H7 (cell line): ENCODE measurements around the gene SYNGR3. TPM values are rescaled to one million over a fixed set of nuclear protein-coding genes. Genes with fewer than 3 reads are reported as not detected.
"Not testable (repeated sequence)": the region's sequence is repeated elsewhere in the genome, so short reads cannot be mapped to it uniquely, and the experiment has no call there.

Experiments
- DNase-seq: peaks from one replicate; pipeline ENCODE4 v3.0.0; 2012
- H3K27me3 ChIP-seq: 2 replicates; pipeline ENCODE4 v1.6.0; 2011; ENCODE audit warnings: mild to moderate bottlenecking, low read length; ENCODE audit not compliant: control insufficient read depth, insufficient read depth
- H3K36me3 ChIP-seq: replicated peaks from 2 replicates; pipeline ENCODE4 v1.5.1; 2011; ENCODE audit warnings: low read length; ENCODE audit not compliant: control insufficient read depth, insufficient read depth
- H3K4me3 ChIP-seq: 2 replicates; pipeline ENCODE4 v1.5.1; 2011; ENCODE audit warnings: low read depth, mild to moderate bottlenecking, control low read depth, low read length, moderate library complexity; ENCODE audit not compliant: insufficient read depth
- total RNA-seq: library from RNA; depleted of rRNA; stranded (reverse); fragments of >200 nt; shearing (Covaris generic); gene quantifications from 2 replicates; pipeline ENCODE4 v1.2.3, GENCODE V29; 2014

Gene SYNGR3
- total RNA-seq, 1 experiment from 2014 or later = 38.6 TPM

- H3K4me3 ChIP-seq = no peak overlapping the region
Observed at GRCh38 chr16:2028146-2028545, 38.4 kb downstream of the SYNGR3 start.

GRCh38 chr16:2028620-2029220 is 39.0 kb downstream of the SYNGR3 start:
- peaks cover 16% of the 10 kb centered on the region for H3K27me3 ChIP-seq
- no peak overlapping the region for H3K4me3 ChIP-seq
- H3K36me3 ChIP-seq = no peaks in the 10 kb centered on the region
- no peak for DNase-seq

More at GRCh38 chr16:2028146-2028545, 38.4 kb downstream of the SYNGR3 start:
- no peak for DNase-seq
- Histone ChIP-seq H3K27me3 (peaks cover 16% of the 10 kb centered on the region), H3K36me3 (no peaks in the 10 kb centered on the region)

- no peak for DNase-seq
- H3K36me3 ChIP-seq = no peaks in the 10 kb centered on the region
- peaks cover 14% of the 10 kb centered on the region for H3K27me3 ChIP-seq
- H3K4me3 ChIP-seq = no peak overlapping the region
Observed at GRCh38 chr16:2029350-2029749, 39.6 kb downstream of the SYNGR3 start.

- Histone ChIP-seq H3K36me3 (no peaks in the 10 kb centered on the region), H3K4me3 (no peak overlapping the region), H3K27me3 (peaks cover 14% of the 10 kb centered on the region)
- no peak for DNase-seq
Observed at GRCh38 chr16:2030036-2030435, 40.3 kb downstream of the SYNGR3 start.

GRCh38 chr16:2031081-2031577 is 41.4 kb downstream of the SYNGR3 start:
- no peak overlapping the region for H3K4me3 ChIP-seq
- H3K27me3 ChIP-seq = peaks cover 12% of the 10 kb centered on the region
- H3K36me3 ChIP-seq = no peaks in the 10 kb centered on the region
- no peak for DNase-seq

GRCh38 chr16:2032285-2033056 is 42.7 kb downstream of the SYNGR3 start:
- H3K36me3 ChIP-seq = no peaks in the 10 kb centered on the region
- H3K27me3 ChIP-seq = peaks cover 3% of the 10 kb centered on the region
- DNase-seq = no peak
- H3K4me3 ChIP-seq = no peak overlapping the region

- H3K27me3 ChIP-seq = no peaks in the 10 kb centered on the region
- no peak overlapping the region for H3K4me3 ChIP-seq
- no peaks in the 10 kb centered on the region for H3K36me3 ChIP-seq
- peak; percentile 81 for DNase-seq
Observed at GRCh38 chr16:2033057-2033908, 43.5 kb downstream of the SYNGR3 start.

- not testable (repeated sequence) for DNase-seq, H3K36me3 ChIP-seq, H3K27me3 ChIP-seq, H3K4me3 ChIP-seq
Observed at GRCh38 chr16:2033909-2034695, 44.3 kb downstream of the SYNGR3 start.

- Histone ChIP-seq H3K27me3 (no peaks in the 10 kb centered on the region), H3K36me3 (no peaks in the 10 kb centered on the region), H3K4me3 (no peak overlapping the region)
- DNase-seq = no peak
Observed at GRCh38 chr16:2034696-2035430, 45.1 kb downstream of the SYNGR3 start.

GRCh38 chr16:2035431-2036199 is 45.8 kb downstream of the SYNGR3 start:
- Histone ChIP-seq H3K27me3 (no peaks in the 10 kb centered on the region), H3K36me3 (no peaks in the 10 kb centered on the region), H3K4me3 (no peak overlapping the region)
- peak; percentile 76 for DNase-seq

GRCh38 chr16:2036200-2036966 is 46.6 kb downstream of the SYNGR3 start:
- no peak overlapping the region for H3K4me3 ChIP-seq
- no peak for DNase-seq
- no peaks in the 10 kb centered on the region for H3K36me3 ChIP-seq
- H3K27me3 ChIP-seq = no peaks in the 10 kb centered on the region

- Histone ChIP-seq H3K4me3 (no peak overlapping the region), H3K27me3 (no peaks in the 10 kb centered on the region), H3K36me3 (no peaks in the 10 kb centered on the region)
- DNase-seq = no peak
Observed at GRCh38 chr16:2037115-2037514, 47.3 kb downstream of the SYNGR3 start.
